SU-DHL-6 (cell line): ENCODE measurements around the gene PBX1.

Experiments
- CTCF ChIP-seq: fragments of 200-600 bp; sonication (generic); IDR thresholded peaks from one replicate; pipeline ENCODE4 v1.5.1; 2017; ENCODE audit warnings: antibody characterized with exemption, mild to moderate bottlenecking, low read length, moderate library complexity; ENCODE audit not compliant: insufficient read depth, poor library complexity, severe bottlenecking
- EZH2phosphoT487 ChIP-seq: fragments of 200-600 bp; sonication (generic), shearing (Covaris generic); conservative IDR thresholded peaks from 2 replicates; pipeline ENCODE4 v1.6.1; 2018; ENCODE audit warnings: mild to moderate bottlenecking, antibody characterized with exemption, low read length, moderate library complexity, mixed read lengths

DNA sequence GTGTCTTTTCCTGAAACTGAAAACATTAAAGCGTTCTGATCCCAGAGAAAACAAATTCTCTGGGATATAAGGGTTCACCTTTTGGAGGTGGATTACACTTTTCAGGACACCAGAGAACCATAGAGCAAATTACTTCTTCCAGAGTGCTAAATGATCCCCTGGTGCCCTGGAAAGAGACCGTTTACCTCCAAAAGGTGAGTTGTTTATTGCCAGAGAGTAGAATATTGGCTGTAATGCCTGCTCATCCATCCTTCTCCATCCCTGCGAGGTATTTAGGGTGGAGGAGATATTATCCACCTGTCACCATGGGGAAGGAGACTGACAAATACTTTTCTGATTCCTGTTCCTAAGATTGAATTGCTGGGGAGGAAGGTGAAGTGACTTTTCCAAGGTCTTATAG is 30.4 kb downstream of the PBX1 start:
- TF ChIP-seq CTCF (no peak), EZH2phosphoT487 (no peak)
